Measurements from ENCODE around the gene AIF1. TPM values are rescaled to one million over a fixed set of nuclear protein-coding genes. Genes with fewer than 3 reads are reported as not detected.
A peak's percentile ranks its signal among the peaks of the same experiment; 100 is the strongest.

AIF1 gene
- total and polyA plus RNA-seq, 2 experiments from 2014 or later: 13.3 to 33.7 TPM

DNA sequence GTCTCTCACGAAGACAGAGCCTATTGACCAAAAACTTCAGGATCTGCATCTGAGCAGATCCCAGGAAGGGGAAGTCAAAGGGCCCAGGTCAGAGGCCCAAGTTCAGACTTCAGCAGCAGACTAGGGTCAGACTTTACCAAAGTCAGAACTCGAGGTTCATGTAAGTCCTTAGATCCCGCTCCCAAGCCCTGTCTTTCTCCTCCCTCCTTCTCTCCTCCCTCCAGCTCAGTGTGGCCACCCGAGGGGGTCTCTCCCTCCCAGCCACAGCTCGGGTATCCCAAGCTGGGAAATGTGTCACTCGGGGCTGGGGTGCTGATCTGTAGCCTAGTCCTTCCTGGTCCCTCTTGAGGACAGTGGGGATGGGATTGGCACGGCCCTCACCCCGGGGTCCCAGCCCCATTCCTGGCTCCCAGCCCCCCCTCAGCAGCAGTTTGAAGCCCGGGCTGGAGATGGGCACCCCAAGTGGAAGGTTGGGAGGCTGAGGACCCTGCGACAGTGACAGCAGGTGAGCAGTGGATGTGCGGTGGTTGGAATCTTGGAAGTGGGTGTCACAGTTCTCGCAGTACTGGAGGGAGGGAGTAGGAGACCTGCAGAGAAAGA, 47.2 kb downstream of the AIF1 start:
- ATAC-seq (no peak), DNase-seq (ENCODE audit: low spot score) (no peak)
- peak overlapping the region; percentile 82; the same call in 1 of the 2 replicates for H3K27ac Mint-ChIP-seq
- no peaks in the 10 kb centered on the region; the same call in 2 of the 3 replicates for H3K9me3 Mint-ChIP-seq
- no peak overlapping the region for H3K4me3 ChIP-seq
- H3K4me1 Mint-ChIP-seq: peaks cover 47% of the 10 kb centered on the region
- peaks cover 54% of the 10 kb centered on the region for H3K79me2 ChIP-seq (replicated peaks; ENCODE audit: insufficient read depth)
- H3K9me2 ChIP-seq (ENCODE audit: insufficient read depth): no peaks in the 10 kb centered on the region
- TF ChIP-seq, protein P1, sequence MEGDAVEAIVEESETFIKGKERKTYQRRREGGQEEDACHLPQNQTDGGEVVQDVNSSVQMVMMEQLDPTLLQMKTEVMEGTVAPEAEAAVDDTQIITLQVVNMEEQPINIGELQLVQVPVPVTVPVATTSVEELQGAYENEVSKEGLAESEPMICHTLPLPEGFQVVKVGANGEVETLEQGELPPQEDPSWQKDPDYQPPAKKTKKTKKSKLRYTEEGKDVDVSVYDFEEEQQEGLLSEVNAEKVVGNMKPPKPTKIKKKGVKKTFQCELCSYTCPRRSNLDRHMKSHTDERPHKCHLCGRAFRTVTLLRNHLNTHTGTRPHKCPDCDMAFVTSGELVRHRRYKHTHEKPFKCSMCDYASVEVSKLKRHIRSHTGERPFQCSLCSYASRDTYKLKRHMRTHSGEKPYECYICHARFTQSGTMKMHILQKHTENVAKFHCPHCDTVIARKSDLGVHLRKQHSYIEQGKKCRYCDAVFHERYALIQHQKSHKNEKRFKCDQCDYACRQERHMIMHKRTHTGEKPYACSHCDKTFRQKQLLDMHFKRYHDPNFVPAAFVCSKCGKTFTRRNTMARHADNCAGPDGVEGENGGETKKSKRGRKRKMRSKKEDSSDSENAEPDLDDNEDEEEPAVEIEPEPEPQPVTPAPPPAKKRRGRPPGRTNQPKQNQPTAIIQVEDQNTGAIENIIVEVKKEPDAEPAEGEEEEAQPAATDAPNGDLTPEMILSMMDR (conservative IDR thresholded peaks at IDR 0.05; ENCODE audit: low read depth in 2 of 2): no peak
- TF ChIP-seq, protein P2, sequence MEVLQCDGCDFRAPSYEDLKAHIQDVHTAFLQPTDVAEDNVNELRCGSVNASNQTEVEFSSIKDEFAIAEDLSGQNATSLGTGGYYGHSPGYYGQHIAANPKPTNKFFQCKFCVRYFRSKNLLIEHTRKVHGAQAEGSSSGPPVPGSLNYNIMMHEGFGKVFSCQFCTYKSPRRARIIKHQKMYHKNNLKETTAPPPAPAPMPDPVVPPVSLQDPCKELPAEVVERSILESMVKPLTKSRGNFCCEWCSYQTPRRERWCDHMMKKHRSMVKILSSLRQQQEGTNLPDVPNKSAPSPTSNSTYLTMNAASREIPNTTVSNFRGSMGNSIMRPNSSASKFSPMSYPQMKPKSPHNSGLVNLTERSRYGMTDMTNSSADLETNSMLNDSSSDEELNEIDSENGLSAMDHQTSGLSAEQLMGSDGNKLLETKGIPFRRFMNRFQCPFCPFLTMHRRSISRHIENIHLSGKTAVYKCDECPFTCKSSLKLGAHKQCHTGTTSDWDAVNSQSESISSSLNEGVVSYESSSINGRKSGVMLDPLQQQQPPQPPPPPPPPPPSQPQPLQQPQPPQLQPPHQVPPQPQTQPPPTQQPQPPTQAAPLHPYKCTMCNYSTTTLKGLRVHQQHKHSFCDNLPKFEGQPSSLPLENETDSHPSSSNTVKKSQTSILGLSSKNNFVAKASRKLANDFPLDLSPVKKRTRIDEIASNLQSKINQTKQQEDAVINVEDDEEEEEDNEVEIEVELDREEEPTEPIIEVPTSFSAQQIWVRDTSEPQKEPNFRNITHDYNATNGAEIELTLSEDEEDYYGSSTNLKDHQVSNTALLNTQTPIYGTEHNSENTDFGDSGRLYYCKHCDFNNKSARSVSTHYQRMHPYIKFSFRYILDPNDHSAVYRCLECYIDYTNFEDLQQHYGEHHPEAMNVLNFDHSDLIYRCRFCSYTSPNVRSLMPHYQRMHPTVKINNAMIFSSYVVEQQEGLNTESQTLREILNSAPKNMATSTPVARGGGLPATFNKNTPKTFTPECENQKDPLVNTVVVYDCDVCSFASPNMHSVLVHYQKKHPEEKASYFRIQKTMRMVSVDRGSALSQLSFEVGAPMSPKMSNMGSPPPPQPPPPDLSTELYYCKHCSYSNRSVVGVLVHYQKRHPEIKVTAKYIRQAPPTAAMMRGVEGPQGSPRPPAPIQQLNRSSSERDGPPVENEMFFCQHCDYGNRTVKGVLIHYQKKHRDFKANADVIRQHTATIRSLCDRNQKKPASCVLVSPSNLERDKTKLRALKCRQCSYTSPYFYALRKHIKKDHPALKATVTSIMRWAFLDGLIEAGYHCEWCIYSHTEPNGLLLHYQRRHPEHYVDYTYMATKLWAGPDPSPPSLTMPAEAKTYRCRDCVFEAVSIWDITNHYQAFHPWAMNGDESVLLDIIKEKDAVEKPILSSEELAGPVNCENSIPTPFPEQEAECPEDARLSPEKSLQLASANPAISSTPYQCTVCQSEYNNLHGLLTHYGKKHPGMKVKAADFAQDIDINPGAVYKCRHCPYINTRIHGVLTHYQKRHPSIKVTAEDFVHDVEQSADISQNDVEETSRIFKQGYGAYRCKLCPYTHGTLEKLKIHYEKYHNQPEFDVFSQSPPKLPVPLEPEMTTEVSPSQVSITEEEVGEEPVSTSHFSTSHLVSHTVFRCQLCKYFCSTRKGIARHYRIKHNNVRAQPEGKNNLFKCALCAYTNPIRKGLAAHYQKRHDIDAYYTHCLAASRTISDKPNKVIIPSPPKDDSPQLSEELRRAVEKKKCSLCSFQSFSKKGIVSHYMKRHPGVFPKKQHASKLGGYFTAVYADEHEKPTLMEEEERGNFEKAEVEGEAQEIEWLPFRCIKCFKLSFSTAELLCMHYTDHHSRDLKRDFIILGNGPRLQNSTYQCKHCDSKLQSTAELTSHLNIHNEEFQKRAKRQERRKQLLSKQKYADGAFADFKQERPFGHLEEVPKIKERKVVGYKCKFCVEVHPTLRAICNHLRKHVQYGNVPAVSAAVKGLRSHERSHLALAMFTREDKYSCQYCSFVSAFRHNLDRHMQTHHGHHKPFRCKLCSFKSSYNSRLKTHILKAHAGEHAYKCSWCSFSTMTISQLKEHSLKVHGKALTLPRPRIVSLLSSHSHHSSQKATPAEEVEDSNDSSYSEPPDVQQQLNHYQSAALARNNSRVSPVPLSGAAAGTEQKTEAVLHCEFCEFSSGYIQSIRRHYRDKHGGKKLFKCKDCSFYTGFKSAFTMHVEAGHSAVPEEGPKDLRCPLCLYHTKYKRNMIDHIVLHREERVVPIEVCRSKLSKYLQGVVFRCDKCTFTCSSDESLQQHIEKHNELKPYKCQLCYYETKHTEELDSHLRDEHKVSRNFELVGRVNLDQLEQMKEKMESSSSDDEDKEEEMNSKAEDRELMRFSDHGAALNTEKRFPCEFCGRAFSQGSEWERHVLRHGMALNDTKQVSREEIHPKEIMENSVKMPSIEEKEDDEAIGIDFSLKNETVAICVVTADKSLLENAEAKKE (CRISPR knock-in tag; IDR thresholded peaks at IDR 0.05): no peak
- TF ChIP-seq, protein P3, sequence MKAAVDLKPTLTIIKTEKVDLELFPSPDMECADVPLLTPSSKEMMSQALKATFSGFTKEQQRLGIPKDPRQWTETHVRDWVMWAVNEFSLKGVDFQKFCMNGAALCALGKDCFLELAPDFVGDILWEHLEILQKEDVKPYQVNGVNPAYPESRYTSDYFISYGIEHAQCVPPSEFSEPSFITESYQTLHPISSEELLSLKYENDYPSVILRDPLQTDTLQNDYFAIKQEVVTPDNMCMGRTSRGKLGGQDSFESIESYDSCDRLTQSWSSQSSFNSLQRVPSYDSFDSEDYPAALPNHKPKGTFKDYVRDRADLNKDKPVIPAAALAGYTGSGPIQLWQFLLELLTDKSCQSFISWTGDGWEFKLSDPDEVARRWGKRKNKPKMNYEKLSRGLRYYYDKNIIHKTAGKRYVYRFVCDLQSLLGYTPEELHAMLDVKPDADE (IDR thresholded peaks at IDR 0.05): no peak
- TF ChIP-seq ZNF114 (CRISPR knock-in tag; IDR thresholded peaks at IDR 0.05): no peak
- no peak for TF ChIP-seq EZH2 (IDR thresholded peaks at IDR 0.05; ENCODE audit: low read depth, unreplicated experiment)
- H3K4me3 Mint-ChIP-seq: peak overlapping the region; percentile 43; the same call in 1 of the 3 replicates
- H3K4me1 ChIP-seq (ENCODE audit: insufficient read depth): peaks cover 26% of the 10 kb centered on the region
- peaks cover 17% of the 10 kb centered on the region for H3K36me3 ChIP-seq (ENCODE audit: insufficient read depth)
- peaks cover 4% of the 10 kb centered on the region for H4K20me1 ChIP-seq (replicated peaks; ENCODE audit: insufficient read depth)
- H2AFZ ChIP-seq: no peak overlapping the region
- H3K27ac ChIP-seq (ENCODE audit: low read depth): no peak overlapping the region
- no peak overlapping the region for H3K4me2 ChIP-seq
- H3K36me3 Mint-ChIP-seq (ENCODE audit: low read depth): peaks cover 57% of the 10 kb centered on the region
- peaks cover 21% of the 10 kb centered on the region; the same call in 1 of the 2 replicates for H3F3A ChIP-seq (replicated peaks; ENCODE audit: low read depth)
- H3K27me3 Mint-ChIP-seq (ENCODE audit: insufficient read depth, low read depth, poor library complexity): peaks cover 30% of the 10 kb centered on the region
- H3K27me3 ChIP-seq (ENCODE audit: insufficient read depth): no peaks in the 10 kb centered on the region
